DMS114 treated with DMSO at 0.1 percent for 48 hours (cell line): ENCODE data around the gene LCE3E.
"Not testable (repeated sequence)": the region's sequence is repeated elsewhere in the genome, so short reads cannot be mapped to it uniquely, and the experiment has no call there.

ENCODE experiments used
- DNase-seq: peaks from one replicate; lab custom pipeline; 2025; ENCODE audit not compliant: unreplicated experiment; lab: John Stamatoyannopoulos, UW

Gene LCE3E

GRCh38 chr1:152566681-152567080 is at the start of gene LCE3E:
Gene LCE3E (minus strand): TSS chr1:152566780. CDS start chr1:152566208, 572 bp downstream.
- DNase-seq, result no peak

GRCh38 chr1:152613511-152613910 is 46.9 kb upstream of the LCE3E start, which contains the start of gene LCE3B:
Gene LCE3B (plus strand): TSS chr1:152613811. CDS start chr1:152613811, 0 bp downstream.
- DNase-seq, result no peak

GRCh38 chr1:152599934-152600333 is 33.4 kb upstream of the LCE3E start, which contains the start of gene LCE3C:
Gene LCE3C (plus strand): TSS chr1:152600234. CDS start chr1:152600732, 498 bp downstream.
- no peak for DNase-seq

- DNase-seq, result no peak
Measured at GRCh38 chr1:152596986-152597385, 30.4 kb upstream of the LCE3E start.

- no peak for DNase-seq
Measured at GRCh38 chr1:152585586-152585985, 19.0 kb upstream of the LCE3E start.

GRCh38 chr1:152582647-152583046 is 16.1 kb upstream of the LCE3E start:
- no peak for DNase-seq

GRCh38 chr1:152580433-152580832 is 13.9 kb upstream of the LCE3E start, which contains the start of gene LCE3D:
Gene LCE3D (minus strand): TSS chr1:152580516. CDS start chr1:152579936, 580 bp downstream.
- no peak for DNase-seq

GRCh38 chr1:152579526-152579925 is 12.9 kb upstream of the LCE3E start:
- not testable (repeated sequence) for DNase-seq

GRCh38 chr1:152577168-152577567 is 10.6 kb upstream of the LCE3E start:
- no peak for DNase-seq

GRCh38 chr1:152565535-152566215 is 905 bp downstream of the LCE3E start:
- DNase-seq, result no peak

GRCh38 chr1:152565115-152565514 is 1.5 kb downstream of the LCE3E start:
- DNase-seq, result no peak

GRCh38 chr1:152548358-152548757 is 18.2 kb downstream of the LCE3E start:
- DNase-seq, result not testable (repeated sequence)

GRCh38 chr1:152546704-152547103 is 19.9 kb downstream of the LCE3E start:
- no peak for DNase-seq

GRCh38 chr1:152543820-152544219 is 22.8 kb downstream of the LCE3E start:
- DNase-seq, result no peak

GRCh38 chr1:152539901-152540300 is 26.7 kb downstream of the LCE3E start:
- DNase-seq, result no peak

- DNase-seq, result no peak
Measured at GRCh38 chr1:152537496-152537895, 29.1 kb downstream of the LCE3E start.

- DNase-seq, result no peak
Measured at GRCh38 chr1:152535774-152536173, 30.8 kb downstream of the LCE3E start.

GRCh38 chr1:152533327-152533938 is 33.1 kb downstream of the LCE3E start:
- DNase-seq, result peak; percentile 60

- DNase-seq, result no peak
Measured at GRCh38 chr1:152525080-152525641, 41.4 kb downstream of the LCE3E start.

- no peak for DNase-seq
Measured at GRCh38 chr1:152520561-152521090, 46.0 kb downstream of the LCE3E start.

GRCh38 chr1:152519851-152520250 is 46.7 kb downstream of the LCE3E start:
- DNase-seq, result no peak
